GM18508 (cell line): ENCODE measurements around the gene SPATS2L.

Source experiments
- ATAC-seq: cut with Tn5 transposase; IDR thresholded peaks from one replicate; pipeline ENCODE4 v1.9.1; 2021; ENCODE audit warnings: moderate number of reproducible peaks; ENCODE audit not compliant: insufficient read depth, unreplicated experiment

SPATS2L gene

DNA sequence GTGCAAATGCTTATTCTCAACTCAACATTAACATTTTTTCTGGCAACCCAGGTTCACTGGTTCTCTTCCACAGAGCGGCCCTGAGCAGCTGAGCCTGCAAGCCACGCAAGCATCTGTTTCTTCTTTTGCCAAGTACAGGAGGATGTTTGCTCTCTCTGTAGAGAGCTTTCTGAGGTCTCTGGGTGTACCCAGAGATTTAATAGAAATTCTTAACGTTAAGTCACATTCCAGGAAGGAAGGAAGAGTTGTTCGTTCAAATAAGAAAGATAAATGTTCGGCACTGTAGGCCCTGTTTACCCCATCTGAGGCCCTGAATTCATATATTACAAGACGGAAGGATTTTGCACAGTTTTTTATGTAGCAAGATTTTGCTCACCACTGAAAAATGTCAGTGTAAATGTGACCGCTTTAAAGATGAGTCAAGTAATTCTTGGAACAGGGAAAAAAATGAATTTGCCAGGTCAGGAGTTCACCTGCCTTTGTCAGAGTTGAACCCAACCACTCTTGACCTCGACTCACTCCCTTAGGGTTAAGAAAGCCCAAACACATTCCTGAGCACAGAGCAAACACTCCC lies 173.3 kb downstream of the SPATS2L start:
- ATAC-seq, result no peak

DNA sequence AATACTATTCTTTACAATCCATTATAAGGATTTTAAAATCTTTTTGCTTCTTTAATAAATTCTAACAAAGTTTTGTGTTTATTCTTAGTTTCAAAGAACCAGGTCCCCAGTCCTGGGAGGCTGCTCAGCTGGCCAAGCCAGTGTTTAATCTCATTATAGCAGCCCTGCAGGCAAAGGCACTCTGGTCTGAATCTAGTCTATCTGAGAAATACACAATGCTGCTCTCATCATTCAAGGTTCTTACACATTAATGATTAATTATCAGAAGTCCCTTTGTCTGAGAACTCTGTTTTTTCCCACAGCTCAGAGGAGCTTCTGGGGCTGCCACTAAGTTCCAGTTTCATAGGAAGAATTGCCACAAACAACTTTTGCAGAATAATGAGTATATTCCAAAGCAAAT lies 175.7 kb downstream of the SPATS2L start:
- ATAC-seq, result peak; percentile 68

DNA sequence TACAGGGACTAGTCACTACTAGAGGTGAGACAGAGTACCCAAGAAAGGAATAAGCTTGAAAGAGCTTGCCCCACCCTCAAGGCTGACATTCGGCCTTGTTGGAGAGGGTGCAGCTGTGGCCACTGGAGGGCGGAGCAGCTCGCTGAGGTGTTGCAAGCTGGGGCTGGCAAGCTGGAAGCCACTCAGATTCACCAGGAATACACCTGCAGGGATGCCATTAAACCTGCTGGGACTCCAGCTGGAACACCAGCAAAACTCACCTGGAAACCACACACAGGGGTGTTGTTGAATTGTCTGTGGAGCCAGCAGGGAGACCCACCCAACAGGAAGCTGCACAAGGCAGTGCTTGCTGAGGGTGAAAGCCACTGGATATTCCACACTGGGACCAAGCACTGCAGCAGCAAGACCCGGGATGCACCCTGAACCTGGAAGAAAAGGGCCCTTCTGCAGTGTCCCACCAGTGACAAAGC lies 177.3 kb downstream of the SPATS2L start:
- peak; percentile 42 for ATAC-seq

DNA sequence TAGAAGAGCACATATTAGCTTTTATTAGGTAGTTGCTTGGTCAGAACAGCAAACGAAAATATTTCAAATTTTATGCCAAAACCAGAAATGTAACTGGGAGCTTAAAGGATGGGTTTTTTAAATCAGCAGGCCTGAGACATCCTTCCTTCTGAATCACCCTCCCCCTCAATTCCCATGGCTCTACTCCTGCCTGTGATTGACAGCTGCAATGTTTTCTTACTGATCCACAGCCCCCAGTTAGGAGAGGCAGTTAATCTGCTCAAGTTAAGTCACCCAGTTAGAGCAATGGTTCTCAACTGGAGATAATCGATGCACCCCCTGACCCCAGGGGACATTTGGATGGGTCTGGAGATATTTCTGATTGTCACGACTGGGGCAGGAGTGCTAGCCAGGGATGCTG lies 178.4 kb downstream of the SPATS2L start:
- no peak for ATAC-seq

DNA sequence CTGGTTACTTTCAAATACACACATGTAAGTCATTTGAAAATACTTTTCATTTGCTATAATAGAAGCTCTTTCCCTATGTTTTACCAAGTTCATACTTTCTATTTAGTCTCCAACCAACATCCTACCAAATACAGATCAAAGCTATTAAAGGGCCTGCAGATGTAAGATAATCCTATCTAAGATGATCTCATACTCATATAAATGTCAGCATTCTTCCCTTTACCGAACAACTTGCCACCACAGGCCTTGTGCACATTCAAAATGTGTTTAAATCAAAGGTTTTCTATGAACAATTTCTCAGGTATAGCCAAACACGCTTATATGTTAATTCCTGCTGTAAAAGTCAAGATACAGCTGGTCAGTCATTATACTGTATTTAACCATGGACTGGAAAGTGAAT lies 180.0 kb downstream of the SPATS2L start:
- ATAC-seq, result no peak

DNA sequence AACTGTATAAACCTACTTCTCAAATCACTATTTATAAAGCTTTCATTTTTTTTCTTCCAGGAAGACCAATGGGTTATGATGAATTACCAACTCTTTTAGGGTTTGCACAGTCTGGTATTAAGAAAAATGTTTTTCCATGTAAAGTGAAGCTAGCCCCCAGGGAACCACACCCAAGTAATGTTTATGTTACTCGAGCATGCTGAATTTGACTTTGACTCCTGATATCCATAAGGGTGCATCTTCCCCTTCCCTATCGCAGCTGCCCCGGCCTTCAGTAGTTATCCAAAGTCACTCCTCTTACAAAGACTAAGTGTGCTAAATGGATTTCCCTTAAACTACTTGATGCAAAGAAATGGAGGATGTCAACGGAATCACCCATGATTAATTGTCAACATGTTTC lies 181.7 kb downstream of the SPATS2L start:
- no peak for ATAC-seq

DNA sequence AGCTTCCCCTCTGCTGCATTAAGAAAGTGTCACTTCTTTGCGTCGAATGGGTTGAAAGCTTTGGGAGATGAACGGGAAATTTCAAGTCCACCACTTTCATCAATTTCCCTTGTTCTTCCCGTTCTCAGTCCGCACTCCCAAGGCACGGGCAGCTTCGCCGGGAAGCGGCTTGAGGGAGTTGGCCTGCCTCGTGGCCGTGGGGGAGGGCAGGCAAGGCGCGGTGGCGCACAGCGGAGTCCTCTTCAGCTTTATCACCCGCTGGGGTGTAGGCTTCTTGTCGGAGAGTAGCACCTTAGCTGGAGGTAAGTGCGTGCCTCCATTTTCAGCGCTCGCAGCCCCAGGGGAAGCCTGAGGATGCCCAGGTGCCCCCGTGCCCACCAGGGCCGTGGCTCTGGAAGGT lies 183.5 kb downstream of the SPATS2L start:
- no peak for ATAC-seq

DNA sequence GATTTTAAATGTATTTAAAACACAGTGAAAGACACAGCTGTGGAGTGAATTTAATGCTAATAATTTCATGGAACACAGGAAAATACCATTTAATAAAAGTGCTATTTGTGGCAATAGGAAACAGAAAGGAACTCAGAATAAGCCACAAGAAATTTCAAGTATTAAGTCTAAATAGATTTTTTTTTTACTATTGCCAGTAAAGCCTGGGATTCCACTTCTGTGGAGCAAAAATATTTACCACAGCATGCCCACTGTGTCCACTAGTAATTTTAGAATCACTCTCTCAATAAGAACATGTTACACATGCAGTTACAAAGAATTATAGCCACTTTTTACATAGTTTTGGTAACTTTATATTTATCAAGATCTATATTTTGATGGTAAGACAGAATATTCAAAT lies 186.2 kb downstream of the SPATS2L start:
- ATAC-seq, result no peak

DNA sequence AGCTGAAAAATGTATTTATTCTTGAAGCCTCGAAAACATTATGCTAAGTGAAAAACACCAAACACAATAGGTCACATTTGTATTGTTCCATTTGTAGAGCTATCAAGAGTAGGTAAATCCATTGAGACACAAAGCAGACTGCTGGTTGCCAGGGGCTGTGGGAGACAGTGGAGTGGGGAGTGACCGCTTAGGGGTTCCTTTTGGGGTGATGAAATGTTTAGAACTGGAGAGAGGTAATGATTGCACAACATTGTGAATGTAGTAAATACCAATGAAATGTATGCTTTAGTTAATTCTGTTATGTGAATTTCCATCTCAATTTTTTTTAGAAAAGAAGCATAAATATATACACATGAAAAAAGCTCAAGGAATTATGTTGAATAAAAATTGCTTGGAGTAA lies 187.6 kb downstream of the SPATS2L start:
- no peak for ATAC-seq

DNA sequence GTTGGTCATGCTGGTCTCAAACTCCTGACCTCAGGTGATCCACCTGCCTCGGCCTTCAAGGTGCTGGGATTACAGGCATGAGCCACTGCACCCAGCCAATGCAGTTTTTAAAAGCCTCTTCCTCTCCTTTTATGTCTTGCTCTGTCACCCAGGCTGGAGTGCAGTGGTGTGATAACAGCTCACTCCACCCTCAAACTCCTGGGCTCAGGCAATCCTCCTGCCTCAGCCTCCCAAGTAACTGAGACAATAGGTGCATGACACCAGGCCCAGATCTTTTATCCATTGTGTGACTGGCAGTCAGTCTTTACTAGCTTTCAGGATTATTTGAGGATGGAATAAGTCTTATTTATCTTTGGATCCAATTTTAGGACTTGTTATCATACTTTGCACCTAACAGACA lies 190.2 kb downstream of the SPATS2L start:
- no peak for ATAC-seq

DNA sequence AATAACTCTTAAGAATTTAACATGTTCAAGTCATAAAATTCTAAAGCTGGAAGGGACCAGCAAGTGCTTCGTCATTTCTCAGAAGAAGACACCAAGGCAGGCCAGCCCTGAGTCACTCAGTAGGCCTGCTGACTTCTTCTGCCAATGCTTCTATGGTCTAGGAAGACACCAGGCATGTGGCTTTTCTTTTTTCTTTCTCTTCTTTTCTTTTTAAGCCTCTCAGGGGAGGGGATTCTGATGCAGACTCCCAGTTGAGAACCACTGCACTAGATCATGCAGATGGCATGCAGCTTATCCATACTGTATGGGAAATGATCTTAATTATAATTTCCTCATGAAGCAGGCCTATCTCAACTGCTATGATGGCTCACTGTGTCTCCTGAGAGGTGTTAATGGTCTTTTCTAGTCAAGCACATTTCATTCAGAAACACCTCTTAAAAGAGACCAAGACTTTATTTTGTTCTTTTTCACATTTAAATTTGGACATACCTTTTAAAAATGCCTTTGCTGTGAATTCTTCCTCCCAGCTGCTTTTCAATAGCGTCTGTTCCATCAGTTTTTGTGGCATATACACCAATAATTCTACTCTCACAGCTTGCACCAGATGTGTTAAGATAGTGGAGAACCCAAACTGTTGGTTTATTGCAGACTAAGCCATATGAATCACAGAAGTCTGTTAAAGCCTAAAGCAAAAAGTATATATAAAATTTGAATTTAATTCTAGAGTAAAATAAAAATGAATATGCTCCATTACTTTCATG lies 192.1 kb downstream of the SPATS2L start:
- no peak for ATAC-seq

DNA sequence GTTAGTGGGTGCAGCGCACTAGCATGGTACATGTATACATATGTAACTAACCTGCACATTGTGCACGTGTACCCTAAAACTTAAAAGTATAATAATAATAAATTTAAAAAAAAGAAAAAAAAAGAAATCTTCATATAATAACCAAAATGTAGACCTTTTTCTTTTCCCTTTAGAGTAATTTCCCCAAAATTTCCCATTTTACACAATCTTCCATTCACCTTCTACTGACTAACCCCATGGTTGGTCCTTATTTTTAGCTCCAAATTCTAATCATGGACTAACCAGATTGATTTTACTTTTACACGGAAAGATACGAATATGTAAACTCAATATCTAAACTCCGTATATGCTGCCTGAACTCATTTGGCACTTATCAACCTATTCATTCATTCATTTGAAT lies 195.7 kb downstream of the SPATS2L start:
- no peak for ATAC-seq

DNA sequence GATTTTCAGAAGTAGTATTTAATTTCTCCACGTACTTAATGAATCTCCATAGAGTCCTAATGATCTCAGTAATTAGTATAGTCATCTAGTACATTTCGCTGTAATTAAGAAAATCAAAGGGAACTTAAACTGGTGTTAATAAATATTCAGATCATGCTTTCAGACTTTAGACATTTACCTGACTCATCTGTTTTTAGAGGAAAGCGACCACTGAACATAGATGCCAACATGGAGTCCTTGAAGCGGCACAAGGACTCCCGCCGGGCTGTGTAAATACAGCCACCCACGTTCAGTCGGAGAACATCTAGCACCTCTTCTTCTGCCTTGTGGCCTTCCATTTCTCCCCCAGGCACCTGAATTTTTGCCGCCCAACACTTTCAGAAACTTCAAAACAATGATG lies 200.2 kb downstream of the SPATS2L start:
- no peak for ATAC-seq

DNA sequence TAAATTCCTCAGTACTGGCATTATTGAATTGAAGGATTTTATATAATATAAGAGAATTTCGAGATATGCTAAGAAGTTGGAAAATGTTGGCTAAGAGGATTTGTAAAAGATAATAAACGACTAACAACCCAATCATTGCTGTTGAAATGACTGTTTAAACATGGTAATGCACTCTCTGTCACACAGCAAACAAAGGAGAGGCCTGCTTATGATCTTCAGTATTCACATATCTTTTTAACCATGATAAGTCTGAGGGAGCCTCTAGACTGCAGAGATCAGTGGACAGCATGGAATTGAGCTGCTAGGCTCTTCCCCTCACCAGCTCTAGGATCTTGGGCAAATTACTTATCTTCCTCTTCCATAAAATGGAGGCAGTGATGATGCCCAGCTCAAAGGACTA lies 200.7 kb downstream of the SPATS2L start:
- ATAC-seq, result no peak

DNA sequence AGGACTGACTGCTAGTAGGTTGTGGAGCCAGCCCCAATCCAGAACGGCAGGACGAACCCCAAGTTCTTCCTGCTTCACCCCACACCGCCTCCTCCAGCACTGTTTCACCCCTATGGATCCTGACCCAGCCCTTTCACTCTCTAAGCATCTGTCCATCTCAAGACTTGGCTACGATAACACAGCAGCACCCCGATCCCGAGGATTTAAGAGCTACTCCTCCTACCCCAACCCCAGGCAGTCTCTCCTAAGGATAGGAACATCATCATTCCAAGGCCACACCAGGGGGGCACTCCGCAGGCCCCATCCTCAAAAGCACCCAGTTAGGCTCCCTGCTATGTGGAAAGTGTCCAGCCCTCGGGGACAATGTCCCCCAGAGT lies 202.7 kb downstream of the SPATS2L start:
- ATAC-seq, result no peak

DNA sequence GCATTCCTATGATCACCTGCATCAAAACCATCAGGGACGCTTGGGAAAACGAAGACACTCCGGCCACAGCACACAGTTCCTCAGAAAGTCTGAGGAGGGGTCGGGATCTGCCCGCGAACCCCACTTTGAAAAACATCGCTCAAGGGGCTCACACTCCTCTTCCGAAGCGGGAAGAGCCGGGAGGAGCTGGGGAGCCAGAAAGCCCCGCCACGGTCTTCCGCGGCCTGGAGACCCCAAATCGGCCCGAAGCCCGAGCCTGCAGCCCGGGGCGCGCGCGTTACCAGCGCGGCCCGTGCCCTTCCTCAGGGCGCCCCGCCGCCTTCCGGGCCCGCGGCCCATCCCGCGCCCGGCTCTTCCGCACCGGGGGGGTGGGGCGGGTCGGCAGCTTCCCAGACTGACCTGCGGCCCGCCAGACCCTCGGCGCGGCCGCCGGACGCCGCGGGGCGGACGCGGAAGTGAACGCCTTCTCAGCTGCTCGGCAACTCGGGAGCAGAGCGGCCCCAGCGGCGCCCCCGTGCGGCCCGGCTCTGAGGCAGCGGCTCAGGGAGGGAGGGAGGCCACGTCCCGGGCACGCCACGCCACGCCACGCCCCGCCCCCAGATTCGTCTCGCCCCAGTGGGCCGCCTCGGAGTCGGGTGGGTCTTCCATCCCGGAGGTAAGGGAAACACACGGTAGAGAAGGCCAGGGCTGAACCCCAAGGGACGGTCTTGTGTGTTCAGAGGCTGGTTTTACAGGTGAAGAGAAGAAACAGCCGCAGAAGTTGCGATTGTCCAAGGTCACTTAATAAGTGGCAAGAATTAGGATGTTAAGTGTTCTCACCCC lies 203.3 kb downstream of the SPATS2L start, which contains the start of gene KCTD18:
KCTD18 (minus strand) TSS at position 457 of the 822 bp plus-strand sequence. CDS start 3,052 bp downstream, outside the sequence.
- ATAC-seq, result peak; percentile 92

DNA sequence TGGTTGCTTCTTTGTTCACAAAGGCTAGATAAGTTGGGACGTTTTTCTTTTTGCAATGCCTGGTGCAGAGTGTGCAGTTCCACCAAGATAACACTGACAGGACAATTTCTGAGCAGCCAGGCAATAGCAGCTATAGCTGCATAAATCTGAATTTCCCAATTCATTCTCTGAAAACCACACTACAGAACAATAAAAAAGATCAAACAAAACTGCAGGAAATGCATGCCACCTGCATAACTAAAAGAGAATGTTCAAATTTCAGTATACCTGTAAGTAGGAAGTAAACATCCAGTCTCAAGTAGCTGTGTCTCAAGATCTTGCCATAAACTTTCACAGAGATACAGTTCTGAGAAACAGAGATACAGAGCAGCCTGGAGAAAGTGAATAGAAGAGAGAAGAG lies 208.7 kb downstream of the SPATS2L start:
- no peak for ATAC-seq

DNA sequence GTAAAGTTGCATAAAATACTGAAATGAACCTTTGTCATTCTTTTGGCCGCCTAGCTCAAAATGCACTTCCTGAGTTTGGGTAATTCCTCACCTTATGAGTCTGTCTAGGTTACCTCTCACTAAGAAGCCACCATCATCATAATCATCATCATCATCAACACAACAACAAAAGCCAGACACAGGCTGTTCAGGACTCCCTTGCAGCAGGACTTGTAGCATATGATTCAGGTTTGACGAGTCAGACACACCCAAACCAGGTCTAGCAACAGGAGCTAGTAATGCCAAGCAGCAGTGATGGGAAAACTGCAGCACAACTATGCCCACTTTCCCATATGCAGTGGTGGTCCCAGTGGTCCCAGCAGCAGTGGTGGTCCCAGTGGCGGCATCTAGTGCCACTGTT lies 216.7 kb downstream of the SPATS2L start:
- no peak for ATAC-seq

DNA sequence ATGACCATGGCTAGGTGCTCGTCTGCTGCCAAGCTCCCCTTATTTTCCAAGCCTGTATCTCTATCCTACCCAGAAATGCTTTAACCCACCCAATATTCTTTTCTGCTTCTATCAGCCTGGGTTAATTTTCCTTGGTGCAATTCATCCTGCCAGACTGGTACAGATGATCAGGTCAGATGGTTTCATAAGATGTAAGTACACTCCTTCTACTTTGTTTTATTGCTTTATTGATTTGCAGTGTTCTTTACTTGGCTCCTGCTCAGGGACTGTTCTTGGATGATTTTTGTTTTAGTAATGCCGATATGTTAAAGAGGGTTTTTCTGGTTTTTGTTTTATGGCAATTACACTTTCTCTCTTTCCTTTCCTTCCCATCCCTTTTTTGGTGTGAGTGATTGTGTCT lies 217.1 kb downstream of the SPATS2L start:
- no peak for ATAC-seq

DNA sequence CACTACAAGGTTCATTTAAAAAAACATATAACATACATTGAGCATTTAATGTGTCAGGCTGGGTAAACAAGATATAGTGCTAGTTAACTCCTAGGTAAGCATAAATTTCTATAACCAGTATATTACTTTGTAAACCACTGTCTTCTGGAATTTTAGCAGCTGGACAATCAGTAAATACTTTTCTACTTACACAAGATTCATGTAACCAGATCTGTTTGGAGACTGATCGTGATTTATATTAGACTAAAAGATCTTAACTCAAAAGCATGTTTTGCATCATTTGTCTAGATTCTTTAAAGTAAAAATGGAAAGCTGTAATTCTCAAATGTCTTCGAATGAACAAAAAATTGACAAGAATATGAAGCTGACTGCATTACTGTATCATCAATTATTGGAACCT lies 218.6 kb downstream of the SPATS2L start:
- no peak for ATAC-seq

DNA sequence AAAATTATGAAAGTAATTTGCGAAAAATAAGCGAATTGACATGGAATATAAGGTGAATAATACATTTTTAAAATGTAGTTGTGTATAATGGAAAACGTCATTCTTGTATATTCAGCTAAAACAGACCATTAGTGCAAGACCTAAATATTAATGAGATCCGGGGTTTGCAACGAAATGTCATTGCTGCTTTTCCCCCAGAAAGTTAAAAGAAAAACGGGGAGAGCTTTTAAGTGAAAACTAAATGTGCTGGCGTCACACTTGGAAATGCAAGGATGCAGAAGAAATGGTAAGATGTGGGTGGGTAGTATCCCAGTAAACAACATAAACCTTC lies 219.0 kb downstream of the SPATS2L start:
- no peak for ATAC-seq
